OCI-LY3 (cell line): Measurements from ENCODE around the gene CAMK2A.

Experiments used
- EZH2phosphoT487 ChIP-seq: fragments of 200-600 bp; shearing (Covaris generic); IDR thresholded peaks from 2 replicates; pipeline ENCODE4 v1.6.1; 2018; ENCODE audit warnings: antibody characterized with exemption, mixed run types, low read depth
- TF ChIP-seq, protein P1 (sequence below): fragments of 200-600, 300-600 bp; sonication (generic); IDR thresholded peaks from 2 replicates; pipeline ENCODE4 v1.5.1; 2014; ENCODE audit warnings: antibody characterized with exemption, low read length, low read depth

GRCh38 chr5:150184006-150184405 lies 105.6 kb downstream of the CAMK2A start:
- TF ChIP-seq, protein P1, sequence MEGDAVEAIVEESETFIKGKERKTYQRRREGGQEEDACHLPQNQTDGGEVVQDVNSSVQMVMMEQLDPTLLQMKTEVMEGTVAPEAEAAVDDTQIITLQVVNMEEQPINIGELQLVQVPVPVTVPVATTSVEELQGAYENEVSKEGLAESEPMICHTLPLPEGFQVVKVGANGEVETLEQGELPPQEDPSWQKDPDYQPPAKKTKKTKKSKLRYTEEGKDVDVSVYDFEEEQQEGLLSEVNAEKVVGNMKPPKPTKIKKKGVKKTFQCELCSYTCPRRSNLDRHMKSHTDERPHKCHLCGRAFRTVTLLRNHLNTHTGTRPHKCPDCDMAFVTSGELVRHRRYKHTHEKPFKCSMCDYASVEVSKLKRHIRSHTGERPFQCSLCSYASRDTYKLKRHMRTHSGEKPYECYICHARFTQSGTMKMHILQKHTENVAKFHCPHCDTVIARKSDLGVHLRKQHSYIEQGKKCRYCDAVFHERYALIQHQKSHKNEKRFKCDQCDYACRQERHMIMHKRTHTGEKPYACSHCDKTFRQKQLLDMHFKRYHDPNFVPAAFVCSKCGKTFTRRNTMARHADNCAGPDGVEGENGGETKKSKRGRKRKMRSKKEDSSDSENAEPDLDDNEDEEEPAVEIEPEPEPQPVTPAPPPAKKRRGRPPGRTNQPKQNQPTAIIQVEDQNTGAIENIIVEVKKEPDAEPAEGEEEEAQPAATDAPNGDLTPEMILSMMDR = no peak
- no peak for TF ChIP-seq EZH2phosphoT487
